H9 (cell line): ENCODE data around the gene IL36B. TPM values are rescaled to one million over a fixed set of nuclear protein-coding genes. Genes with fewer than 3 reads are reported as not detected.

Experiments used
- DNase-seq: peaks from one replicate; pipeline ENCODE4 v3.0.0-alpha.2; 2017
- H2AFZ ChIP-seq: one replicate; pipeline ENCODE4 v1.6.1; 2013; ENCODE audit warnings: mild to moderate bottlenecking, low read length, control low read depth, moderate library complexity
- H2AK5ac ChIP-seq: 2 replicates; pipeline ENCODE4 v1.6.1; 2013; ENCODE audit warnings: low read length, control low read depth, mixed read lengths; ENCODE audit not compliant: insufficient read length
- H2BK120ac ChIP-seq: one replicate; pipeline ENCODE4 v1.6.1; 2013; ENCODE audit warnings: low read depth, mild to moderate bottlenecking, low read length, control low read depth, inconsistent platforms; ENCODE audit not compliant: poor library complexity, severe bottlenecking
- H2BK12ac ChIP-seq: 2 replicates; pipeline ENCODE4 v1.6.1; 2013; ENCODE audit warnings: low read length, control low read depth, mixed read lengths, low read depth; ENCODE audit not compliant: insufficient read length
- H2BK15ac ChIP-seq: 2 replicates; pipeline ENCODE4 v1.6.1; 2013; ENCODE audit warnings: low read depth, low read length, control low read depth
- H2BK20ac ChIP-seq: one replicate; pipeline ENCODE4 v1.6.1; 2013; ENCODE audit warnings: low read depth, mild to moderate bottlenecking, low read length, control low read depth, inconsistent platforms; ENCODE audit not compliant: poor library complexity, severe bottlenecking
- H2BK5ac ChIP-seq: 2 replicates; pipeline ENCODE4 v1.6.1; 2013; ENCODE audit warnings: low read length, control low read depth, mixed read lengths; ENCODE audit not compliant: insufficient read length
- H3K14ac ChIP-seq: 2 replicates; pipeline ENCODE4 v1.6.1; 2013; ENCODE audit warnings: low read length, control low read depth; ENCODE audit not compliant: insufficient read depth
- H3K18ac ChIP-seq: 2 replicates; pipeline ENCODE4 v1.6.1; 2013; ENCODE audit warnings: low read depth, mild to moderate bottlenecking, mixed read lengths, low read length, control low read depth; ENCODE audit not compliant: insufficient read length
- H3K23ac ChIP-seq: 2 replicates; pipeline ENCODE4 v1.6.1; 2013; ENCODE audit warnings: low read length, control low read depth, mixed read lengths, low read depth; ENCODE audit not compliant: insufficient read length
- H3K23me2 ChIP-seq: 2 replicates; pipeline ENCODE4 v1.6.1; 2013; ENCODE audit warnings: low read depth, mild to moderate bottlenecking, mixed read lengths, low read length, control low read depth; ENCODE audit not compliant: insufficient read length, poor library complexity, severe bottlenecking
- H3K27ac ChIP-seq: 2 replicates; pipeline ENCODE4 v1.5.1; 2013; ENCODE audit warnings: low read length, control low read depth, mixed read lengths, low read depth; ENCODE audit not compliant: insufficient read length
- H3K27me3 ChIP-seq: 2 replicates; pipeline ENCODE4 v1.6.1; 2013; ENCODE audit warnings: low read length, control low read depth, inconsistent platforms; ENCODE audit not compliant: insufficient read depth
- H3K4ac ChIP-seq: 2 replicates; pipeline ENCODE4 v1.6.1; 2013; ENCODE audit warnings: low read depth, mild to moderate bottlenecking, control low read depth, inconsistent platforms, low read length, moderate library complexity
- H3K4me1 ChIP-seq: 2 replicates; pipeline ENCODE4 v1.6.1; 2013; ENCODE audit warnings: low read length, control low read depth, inconsistent platforms; ENCODE audit not compliant: insufficient read depth
- H3K4me2 ChIP-seq: 2 replicates; pipeline ENCODE4 v1.6.1; 2013; ENCODE audit warnings: low read length, control low read depth, mixed read lengths; ENCODE audit not compliant: insufficient read length, insufficient read depth
- H3K56ac ChIP-seq: 2 replicates; pipeline ENCODE4 v1.6.1; 2013; ENCODE audit warnings: low read depth, mild to moderate bottlenecking, mixed read lengths, low read length, control low read depth; ENCODE audit not compliant: insufficient read length
- H3K79me1 ChIP-seq: 2 replicates; pipeline ENCODE4 v1.6.1; 2013; ENCODE audit warnings: low read depth, mild to moderate bottlenecking, moderate library complexity, low read length, control low read depth, inconsistent platforms; ENCODE audit not compliant: insufficient read depth, poor library complexity, severe bottlenecking
- H3K79me2 ChIP-seq: 2 replicates; pipeline ENCODE4 v1.6.1; 2013; ENCODE audit warnings: low read length, control low read depth, inconsistent platforms; ENCODE audit not compliant: insufficient read depth
- H3K9ac ChIP-seq: 2 replicates; pipeline ENCODE4 v1.6.1; 2013; ENCODE audit warnings: low read length, control low read depth, mixed read lengths; ENCODE audit not compliant: insufficient read length; ENCODE audit errors: extremely low read depth
- H3K9me3 ChIP-seq: one replicate; pipeline ENCODE4 v1.6.1; 2013; ENCODE audit warnings: low read depth, low read length, inconsistent platforms; ENCODE audit not compliant: control insufficient read depth
- H3T11ph ChIP-seq: one replicate; pipeline ENCODE4 v1.6.1; 2013; ENCODE audit warnings: mild to moderate bottlenecking, low read length, control low read depth, inconsistent platforms
- H4K20me1 ChIP-seq: one replicate; pipeline ENCODE4 v1.6.1; 2013; ENCODE audit not compliant: control insufficient read depth, insufficient read length, insufficient read depth
- H4K5ac ChIP-seq: 2 replicates; pipeline ENCODE4 v1.6.1; 2013; ENCODE audit warnings: low read depth, mild to moderate bottlenecking, mixed read lengths, low read length, control low read depth; ENCODE audit not compliant: insufficient read length
- H4K8ac ChIP-seq: replicated peaks from 2 replicates; pipeline ENCODE4 v1.6.1; 2013; ENCODE audit warnings: low read length, control low read depth, mixed read lengths, low read depth; ENCODE audit not compliant: insufficient read length
- H4K91ac ChIP-seq: 2 replicates; pipeline ENCODE4 v1.6.1; 2013; ENCODE audit warnings: low read depth, mild to moderate bottlenecking, moderate library complexity, mixed read lengths, low read length, control low read depth; ENCODE audit not compliant: insufficient read length
- H3K27ac Mint-ChIP-seq, 3 experiments: 2 replicates in 2 of 3; 3 replicates in 1 of 3; pipeline ENCODE4 v1.8.0; 2020 to 2021; ENCODE audit warnings: mixed read lengths in 3 of 3, mild to moderate bottlenecking in 1 of 3, moderate library complexity in 1 of 3
- H3K27me3 Mint-ChIP-seq: 2 replicates; pipeline ENCODE4 v1.8.0; 2021; ENCODE audit warnings: low read depth, mild to moderate bottlenecking, moderate library complexity, mixed read lengths
- H3K36me3 Mint-ChIP-seq, 3 experiments: 2 replicates in 2 of 3; 3 replicates in 1 of 3; pipeline ENCODE4 v1.8.0; 2020 to 2021; ENCODE audit warnings: low read depth in 3 of 3, mixed read lengths in 3 of 3; ENCODE audit not compliant: insufficient read depth in 1 of 3
- H3K4me1 Mint-ChIP-seq, 2 experiments: 2 replicates each; pipeline ENCODE4 v1.8.0; 2020; ENCODE audit warnings: mixed read lengths in 2 of 2
- H3K4me3 Mint-ChIP-seq, 2 experiments: 2 replicates in 1 of 2; 3 replicates in 1 of 2; pipeline ENCODE4 v1.8.0; 2020 to 2021; ENCODE audit warnings: mild to moderate bottlenecking in 2 of 2, mixed read lengths in 2 of 2, moderate library complexity in 1 of 2
- H3K9me3 Mint-ChIP-seq, 2 experiments: 2 replicates in 1 of 2; 3 replicates in 1 of 2; pipeline ENCODE4 v1.8.0; 2020; ENCODE audit warnings: mild to moderate bottlenecking in 2 of 2, mixed read lengths in 2 of 2, moderate library complexity in 1 of 2
- total RNA-seq: library from RNA; stranded (reverse); gene quantifications from 2 replicates; pipeline ENCODE4 v1.2.1, GENCODE V29; 2021
- TF ChIP-seq, protein P1 (sequence below): fragments of 200-600 bp; sonication (generic); conservative IDR thresholded peaks from 3 replicates; pipeline ENCODE4 v1.8.0; 2021; ENCODE audit warnings: antibody characterized with exemption, mild to moderate bottlenecking

IL36B gene
- total RNA-seq, 1 experiment from 2014 or later = not detected

DNA sequence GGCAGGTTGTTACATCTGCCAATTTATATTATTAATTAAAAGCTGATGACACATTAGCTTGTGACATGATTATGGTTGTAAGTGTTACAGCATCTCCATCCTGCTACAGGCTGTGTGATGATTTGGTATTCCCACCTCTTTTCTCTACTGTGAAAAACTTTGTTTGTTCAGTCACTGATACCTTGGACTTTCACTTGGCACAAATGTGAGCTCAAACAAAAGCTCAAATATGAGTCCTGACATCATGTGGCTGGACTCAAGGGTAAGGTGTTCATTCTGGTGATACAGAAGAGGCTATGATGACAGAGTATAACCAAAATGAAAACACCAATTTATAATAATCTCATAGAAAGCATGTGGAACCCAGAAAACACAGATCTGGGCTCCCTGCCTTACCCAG, 58.8 kb downstream of the IL36B start:
- H2BK15ac ChIP-seq = no peak overlapping the region
- no peaks in the 10 kb centered on the region for H3K79me2 ChIP-seq
- no peak overlapping the region for H4K8ac ChIP-seq
- no peak overlapping the region for H3K4me3 Mint-ChIP-seq
- H3K36me3 Mint-ChIP-seq = peaks cover 0 to 2% (median 0%) of the 10 kb centered on the region in 3 experiments; a peak in 1 of 7 replicates
- H2AFZ ChIP-seq = no peak overlapping the region
- H3K27me3 Mint-ChIP-seq = peaks cover 5% of the 10 kb centered on the region
- no peak overlapping the region for H3K4me2 ChIP-seq
- no peak overlapping the region for H2AK5ac ChIP-seq
- H2BK12ac ChIP-seq = no peak overlapping the region
- TF ChIP-seq, protein P1, sequence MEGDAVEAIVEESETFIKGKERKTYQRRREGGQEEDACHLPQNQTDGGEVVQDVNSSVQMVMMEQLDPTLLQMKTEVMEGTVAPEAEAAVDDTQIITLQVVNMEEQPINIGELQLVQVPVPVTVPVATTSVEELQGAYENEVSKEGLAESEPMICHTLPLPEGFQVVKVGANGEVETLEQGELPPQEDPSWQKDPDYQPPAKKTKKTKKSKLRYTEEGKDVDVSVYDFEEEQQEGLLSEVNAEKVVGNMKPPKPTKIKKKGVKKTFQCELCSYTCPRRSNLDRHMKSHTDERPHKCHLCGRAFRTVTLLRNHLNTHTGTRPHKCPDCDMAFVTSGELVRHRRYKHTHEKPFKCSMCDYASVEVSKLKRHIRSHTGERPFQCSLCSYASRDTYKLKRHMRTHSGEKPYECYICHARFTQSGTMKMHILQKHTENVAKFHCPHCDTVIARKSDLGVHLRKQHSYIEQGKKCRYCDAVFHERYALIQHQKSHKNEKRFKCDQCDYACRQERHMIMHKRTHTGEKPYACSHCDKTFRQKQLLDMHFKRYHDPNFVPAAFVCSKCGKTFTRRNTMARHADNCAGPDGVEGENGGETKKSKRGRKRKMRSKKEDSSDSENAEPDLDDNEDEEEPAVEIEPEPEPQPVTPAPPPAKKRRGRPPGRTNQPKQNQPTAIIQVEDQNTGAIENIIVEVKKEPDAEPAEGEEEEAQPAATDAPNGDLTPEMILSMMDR = no peak
- no peaks in the 10 kb centered on the region for H3K79me1 ChIP-seq
- H3K23ac ChIP-seq = no peak overlapping the region
- no peak overlapping the region for H3K9ac ChIP-seq
- H3K27ac Mint-ChIP-seq = no peak overlapping the region
- H3K9me3 Mint-ChIP-seq = peaks cover 30 to 77% of the 10 kb centered on the region in 2 experiments
- no peaks in the 10 kb centered on the region for H3K23me2 ChIP-seq
- H3K4ac ChIP-seq = no peak overlapping the region
- no peak overlapping the region for H3K56ac ChIP-seq
- H3K18ac ChIP-seq = no peak overlapping the region
- no peaks in the 10 kb centered on the region for H4K20me1 ChIP-seq
- no peaks in the 10 kb centered on the region for H3K4me1 ChIP-seq
- no peak overlapping the region for H2BK5ac ChIP-seq
- no peak overlapping the region for H2BK120ac ChIP-seq
- no peak overlapping the region for H3K27ac ChIP-seq
- H3K4me1 Mint-ChIP-seq = no peaks in the 10 kb centered on the region
- H3K14ac ChIP-seq = no peak overlapping the region
- no peak for DNase-seq
- no peaks in the 10 kb centered on the region for H3K27me3 ChIP-seq
- no peak overlapping the region for H4K5ac ChIP-seq
- H3K9me3 ChIP-seq = no peaks in the 10 kb centered on the region
- H2BK20ac ChIP-seq = no peak overlapping the region
- no peak overlapping the region for H3T11ph ChIP-seq
- no peak overlapping the region for H4K91ac ChIP-seq
